ENCODE measurements around the gene SCMH1. TPM values are rescaled to one million over a fixed set of nuclear protein-coding genes. Genes with fewer than 3 reads are reported as not detected.
A peak's percentile ranks its signal among the peaks of the same experiment; 100 is the strongest.

Gene SCMH1
- total RNA-seq, 2 experiments from 2014 or later = 26.3 to 27.8 TPM

DNA sequence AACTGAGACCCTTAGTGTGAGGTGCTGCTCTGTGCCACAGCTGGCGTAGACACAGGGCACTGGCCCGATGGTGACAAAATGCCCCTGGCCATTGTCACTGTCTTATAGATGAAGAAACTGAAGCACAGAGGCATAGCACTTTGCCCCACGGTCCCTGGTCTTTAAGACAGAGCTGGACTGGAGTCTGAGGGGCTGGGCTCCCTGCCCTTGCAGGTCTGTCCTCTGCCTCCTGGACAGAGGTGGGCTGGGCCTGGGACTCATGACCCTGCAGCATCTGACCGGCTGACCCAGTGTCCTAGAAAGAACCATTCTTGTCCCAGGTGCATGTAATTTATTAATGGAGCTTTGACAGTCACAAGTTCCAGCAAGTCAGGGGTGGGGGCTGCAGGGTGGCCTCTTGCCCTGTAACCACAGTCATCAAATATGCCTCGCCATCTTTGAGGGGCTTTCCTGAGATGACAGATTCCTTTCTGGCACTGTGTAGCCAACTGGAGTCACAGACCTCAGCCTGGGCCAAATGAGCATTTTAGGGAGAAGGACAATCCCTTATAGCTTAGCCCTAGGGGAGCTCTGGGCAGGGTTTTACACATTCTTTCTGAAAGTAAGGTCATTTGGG lies 226.7 kb downstream of the SCMH1 start:
- H3K4me3 Mint-ChIP-seq = no peak overlapping the region
- peaks cover 41% of the 10 kb centered on the region for H3K36me3 Mint-ChIP-seq
- H3K27me3 Mint-ChIP-seq = no peaks in the 10 kb centered on the region
- peaks cover 7% of the 10 kb centered on the region for H3K4me1 Mint-ChIP-seq
- DNase-seq = no peak
- no peaks in the 10 kb centered on the region for H3K9me3 Mint-ChIP-seq
- no peak overlapping the region for H3K27ac Mint-ChIP-seq

GRCh38 chr1:41014871-41015270 lies 227.2 kb downstream of the SCMH1 start:
- Mint-ChIP-seq H3K4me3 (no peak overlapping the region), H3K36me3 (peaks cover 44% of the 10 kb centered on the region), H3K27ac (peak overlapping the region; percentile 22), H3K9me3 (no peaks in the 10 kb centered on the region), H3K4me1 (peaks cover 7% of the 10 kb centered on the region), H3K27me3 (no peaks in the 10 kb centered on the region)
- no peak for DNase-seq

DNA sequence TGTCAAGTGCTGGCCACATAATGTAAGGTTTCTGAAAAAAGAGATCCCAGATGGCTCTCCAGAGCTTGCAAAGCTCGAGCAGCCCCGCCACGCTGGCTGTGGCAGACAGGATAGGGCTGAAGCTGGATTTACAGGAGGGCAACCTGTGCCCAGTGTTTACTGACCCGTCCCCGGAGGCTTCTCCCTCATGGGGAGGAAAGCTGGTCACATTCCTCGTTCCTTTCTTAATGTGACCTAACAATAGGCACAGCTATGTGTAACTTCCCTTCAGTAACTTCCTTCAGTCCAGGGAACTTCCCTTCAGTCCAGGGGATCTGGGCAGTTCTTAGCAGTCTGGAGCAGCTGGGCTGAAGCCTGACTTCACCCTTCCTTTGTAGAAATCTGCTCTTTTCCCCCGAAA lies 228.3 kb downstream of the SCMH1 start:
- no peaks in the 10 kb centered on the region for H3K9me3 Mint-ChIP-seq
- no peaks in the 10 kb centered on the region for H3K27me3 Mint-ChIP-seq
- H3K27ac Mint-ChIP-seq = peak overlapping the region; percentile 54
- peaks cover 7% of the 10 kb centered on the region for H3K4me1 Mint-ChIP-seq
- no peak for DNase-seq
- H3K36me3 Mint-ChIP-seq = peaks cover 41% of the 10 kb centered on the region
- no peak overlapping the region for H3K4me3 Mint-ChIP-seq

GRCh38 chr1:41013024-41013423 lies 229.1 kb downstream of the SCMH1 start:
- H3K4me1 Mint-ChIP-seq = peaks cover 7% of the 10 kb centered on the region
- H3K36me3 Mint-ChIP-seq = peaks cover 42% of the 10 kb centered on the region
- no peak overlapping the region for H3K4me3 Mint-ChIP-seq
- no peak overlapping the region for H3K27ac Mint-ChIP-seq
- no peaks in the 10 kb centered on the region for H3K9me3 Mint-ChIP-seq
- DNase-seq = no peak
- no peaks in the 10 kb centered on the region for H3K27me3 Mint-ChIP-seq

DNA sequence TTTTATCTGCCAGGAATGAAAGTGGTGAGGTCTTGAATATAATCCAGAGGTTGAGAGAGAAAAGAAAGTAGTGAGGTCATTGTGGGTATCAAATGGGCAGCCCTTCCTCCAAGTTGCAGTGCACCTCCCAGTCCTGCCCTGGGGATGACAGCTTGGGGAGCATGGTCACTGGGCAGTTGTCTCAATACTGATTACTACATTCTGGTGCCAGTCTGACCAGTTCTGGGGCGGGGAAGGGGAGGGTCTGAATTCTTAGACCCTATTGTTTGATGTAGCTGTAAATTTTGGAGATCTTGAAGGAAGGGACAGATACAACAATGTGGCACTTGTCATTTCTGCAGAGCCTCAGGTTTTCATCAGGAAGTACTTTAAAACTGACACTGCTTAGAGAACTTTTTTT lies 231.8 kb downstream of the SCMH1 start:
- Mint-ChIP-seq H3K4me1 (peaks cover 7% of the 10 kb centered on the region), H3K4me3 (no peak overlapping the region), H3K36me3 (peaks cover 50% of the 10 kb centered on the region), H3K27ac (no peak overlapping the region), H3K9me3 (no peaks in the 10 kb centered on the region), H3K27me3 (no peaks in the 10 kb centered on the region)
- no peak for DNase-seq

DNA sequence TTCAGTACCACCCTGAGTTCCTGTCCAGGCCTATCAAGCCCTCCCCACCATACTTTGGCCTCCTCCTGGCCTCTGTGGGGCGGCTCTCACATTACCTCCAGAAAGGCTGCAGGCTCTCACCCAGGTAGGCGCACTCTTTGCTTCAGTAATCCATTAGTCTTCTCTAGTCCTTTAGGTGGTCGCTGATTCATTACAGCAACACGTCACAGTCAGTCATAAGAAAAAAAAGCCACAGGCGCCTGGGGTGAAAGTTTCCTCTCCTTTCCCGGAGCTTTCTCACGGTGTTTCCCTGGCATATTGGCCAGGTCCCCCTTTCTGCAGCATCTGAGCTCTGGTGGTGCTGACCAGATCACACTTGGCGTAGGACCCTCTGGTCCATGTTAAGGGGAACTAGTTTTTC lies 232.6 kb downstream of the SCMH1 start:
- Mint-ChIP-seq H3K27ac (no peak overlapping the region), H3K36me3 (peaks cover 48% of the 10 kb centered on the region)
- DNase-seq = no peak

DNA sequence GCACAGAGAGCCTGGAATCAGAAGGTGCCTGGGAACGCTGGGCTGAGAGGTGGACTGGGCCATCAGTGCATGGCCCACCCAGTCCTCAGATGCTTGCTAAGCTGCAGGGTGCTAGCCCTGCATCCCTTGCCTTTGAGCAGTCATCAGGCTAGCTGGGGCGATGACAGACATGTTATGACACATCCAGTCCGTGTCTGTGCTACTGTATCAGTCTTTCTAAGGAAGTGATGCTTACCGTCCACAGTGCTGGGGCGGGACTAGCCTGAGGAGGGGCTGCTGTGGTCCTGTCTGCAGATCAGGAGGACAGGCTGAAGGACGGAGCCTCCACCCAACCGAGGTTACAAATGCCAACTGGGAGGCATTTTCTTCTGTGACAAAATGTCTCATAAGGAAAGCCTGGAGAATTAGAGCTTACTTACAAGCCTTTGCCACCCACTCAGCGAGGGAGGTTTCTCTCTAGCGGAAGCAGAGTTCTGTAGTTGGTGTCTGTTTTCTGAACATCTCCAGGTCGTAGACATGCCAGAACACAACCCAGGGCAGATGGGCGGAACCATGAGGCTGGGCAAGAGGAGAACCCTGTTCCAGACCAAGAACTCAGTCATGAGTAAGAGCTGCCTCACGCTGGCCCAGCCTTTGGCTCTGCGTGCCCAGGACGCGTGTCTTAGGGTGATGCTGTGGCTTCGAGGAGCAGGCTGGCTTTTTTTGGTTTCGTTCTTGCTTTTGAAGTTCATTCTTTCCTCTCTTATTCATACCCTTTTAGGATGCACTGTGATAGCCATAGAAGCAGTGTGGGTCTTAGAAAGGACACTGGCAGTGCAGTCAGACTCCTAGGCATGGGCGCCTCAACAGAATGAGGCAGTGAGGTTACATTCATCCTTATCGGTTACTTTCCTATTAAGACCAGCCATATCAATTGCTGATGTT lies 234.9 kb downstream of the SCMH1 start:
- Mint-ChIP-seq H3K4me3 (no peak overlapping the region), H3K9me3 (no peaks in the 10 kb centered on the region), H3K36me3 (peaks cover 57% of the 10 kb centered on the region), H3K27ac (no peak overlapping the region), H3K27me3 (no peaks in the 10 kb centered on the region), H3K4me1 (peaks cover 17% of the 10 kb centered on the region)
- DNase-seq = no peak

More for the DNA sequence above, 232.6 kb downstream of the SCMH1 start:
- Mint-ChIP-seq H3K4me1 (peaks cover 6% of the 10 kb centered on the region), H3K27me3 (no peaks in the 10 kb centered on the region), H3K4me3 (no peak overlapping the region), H3K9me3 (no peaks in the 10 kb centered on the region)

GRCh38 chr1:41005876-41006275 lies 236.2 kb downstream of the SCMH1 start:
- H3K9me3 Mint-ChIP-seq = no peaks in the 10 kb centered on the region
- DNase-seq = no peak
- H3K36me3 Mint-ChIP-seq = peaks cover 51% of the 10 kb centered on the region
- H3K27me3 Mint-ChIP-seq = no peaks in the 10 kb centered on the region
- peak overlapping the region; percentile 13 for H3K27ac Mint-ChIP-seq
- no peak overlapping the region for H3K4me3 Mint-ChIP-seq
- H3K4me1 Mint-ChIP-seq = peaks cover 22% of the 10 kb centered on the region

DNA sequence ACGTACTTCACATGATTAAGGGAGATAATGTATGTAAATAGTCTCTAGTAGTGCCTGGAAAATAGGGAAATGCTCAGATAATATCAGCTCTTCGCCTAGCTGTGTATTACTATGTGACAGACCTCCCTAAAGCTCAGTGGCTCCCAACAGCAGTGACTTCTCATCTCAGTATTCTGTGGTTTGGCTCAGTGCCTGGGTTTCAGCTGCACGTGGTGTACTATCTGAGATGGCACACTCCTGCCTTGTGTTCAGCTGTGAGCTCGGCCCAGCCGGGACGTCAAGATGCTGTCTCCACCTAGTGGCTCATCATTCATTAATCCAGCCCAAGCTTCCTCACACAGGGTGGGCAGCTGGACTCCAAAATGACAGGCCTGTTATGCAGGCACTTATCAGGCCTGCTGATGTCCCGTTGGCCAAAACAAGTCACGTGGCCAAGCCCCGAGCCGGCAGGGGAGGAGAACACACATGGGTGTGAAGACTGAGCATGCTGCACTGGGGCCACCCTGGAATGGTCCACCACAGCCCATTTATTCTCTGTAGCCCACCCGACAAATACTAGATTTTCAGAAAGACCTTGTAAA lies 238.4 kb downstream of the SCMH1 start:
- no peaks in the 10 kb centered on the region for H3K27me3 Mint-ChIP-seq
- H3K36me3 Mint-ChIP-seq = peaks cover 50% of the 10 kb centered on the region
- peaks cover 28% of the 10 kb centered on the region for H3K4me1 Mint-ChIP-seq
- peak; percentile 86 for DNase-seq
- no peaks in the 10 kb centered on the region for H3K9me3 Mint-ChIP-seq
- H3K4me3 Mint-ChIP-seq = no peak overlapping the region
- H3K27ac Mint-ChIP-seq = peak overlapping the region; percentile 45

- Mint-ChIP-seq H3K36me3 (peaks cover 50% of the 10 kb centered on the region), H3K4me1 (peaks cover 28% of the 10 kb centered on the region), H3K4me3 (no peak overlapping the region), H3K9me3 (no peaks in the 10 kb centered on the region), H3K27me3 (no peaks in the 10 kb centered on the region), H3K27ac (peak overlapping the region; percentile 45)
- no peak for DNase-seq
These were observed 238.9 kb downstream of the SCMH1 start for GRCh38 chr1:41003127-41003639.

DNA sequence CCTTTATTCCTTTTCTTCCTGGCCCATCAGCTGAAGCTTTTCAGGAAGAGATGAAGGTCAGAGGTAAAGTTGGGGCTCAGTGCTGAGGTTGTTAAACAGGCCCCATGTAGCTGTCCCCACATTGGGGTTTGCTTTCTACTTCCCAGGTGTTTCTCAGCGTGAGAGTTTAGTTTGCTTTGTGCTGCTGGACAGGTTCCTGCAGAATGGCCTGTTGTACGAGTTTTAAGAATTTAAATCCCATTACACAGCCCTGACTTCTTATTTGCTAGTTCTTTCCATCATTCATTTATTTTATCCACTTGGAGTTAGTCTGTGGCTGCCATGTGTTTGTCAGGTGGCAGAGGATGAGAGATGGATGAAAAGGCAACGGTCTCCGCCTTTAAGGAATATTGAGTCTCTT lies 243.4 kb downstream of the SCMH1 start:
- no peaks in the 10 kb centered on the region for H3K27me3 Mint-ChIP-seq
- H3K9me3 Mint-ChIP-seq = no peaks in the 10 kb centered on the region
- H3K36me3 Mint-ChIP-seq = peaks cover 57% of the 10 kb centered on the region
- no peak overlapping the region for H3K4me3 Mint-ChIP-seq
- H3K4me1 Mint-ChIP-seq = peaks cover 27% of the 10 kb centered on the region
- no peak for DNase-seq
- peak overlapping the region; percentile 7 for H3K27ac Mint-ChIP-seq

GRCh38 chr1:40997096-40997495 lies 245.0 kb downstream of the SCMH1 start:
- H3K36me3 Mint-ChIP-seq = peaks cover 46% of the 10 kb centered on the region
- H3K4me1 Mint-ChIP-seq = peaks cover 12% of the 10 kb centered on the region
- no peak for DNase-seq
- no peak overlapping the region for H3K4me3 Mint-ChIP-seq
- H3K27ac Mint-ChIP-seq = no peak overlapping the region
- no peaks in the 10 kb centered on the region for H3K27me3 Mint-ChIP-seq
- H3K9me3 Mint-ChIP-seq = no peaks in the 10 kb centered on the region

DNA sequence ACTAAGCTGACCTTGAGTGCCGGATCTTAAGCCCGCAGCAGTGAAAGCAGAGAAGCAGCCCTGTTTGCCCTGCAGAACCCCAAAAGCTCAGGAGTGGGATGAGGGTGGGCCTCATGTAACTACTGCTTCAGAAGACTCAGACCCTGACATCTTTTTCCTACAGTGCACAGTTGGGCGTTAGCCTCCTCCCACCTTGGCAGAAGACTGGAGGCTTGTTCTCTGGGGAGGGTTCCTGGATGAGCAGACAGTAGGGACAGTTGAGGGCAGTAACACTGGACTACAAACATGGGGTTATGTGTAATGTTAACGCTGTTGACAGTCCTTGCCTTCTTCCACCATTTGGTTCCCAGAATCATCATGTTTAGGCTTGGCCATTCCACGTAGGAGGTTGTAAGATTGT lies 253.0 kb downstream of the SCMH1 start:
- peaks cover 30% of the 10 kb centered on the region for H3K4me1 Mint-ChIP-seq
- no peak for DNase-seq
- no peak overlapping the region for H3K4me3 Mint-ChIP-seq
- no peaks in the 10 kb centered on the region for H3K9me3 Mint-ChIP-seq
- H3K36me3 Mint-ChIP-seq = peaks cover 61% of the 10 kb centered on the region
- no peak overlapping the region for H3K27ac Mint-ChIP-seq
- H3K27me3 Mint-ChIP-seq = no peaks in the 10 kb centered on the region

GRCh38 chr1:40988280-40988679 lies 253.8 kb downstream of the SCMH1 start:
- no peaks in the 10 kb centered on the region for H3K27me3 Mint-ChIP-seq
- H3K36me3 Mint-ChIP-seq = peaks cover 67% of the 10 kb centered on the region
- H3K27ac Mint-ChIP-seq = no peak overlapping the region
- no peak for DNase-seq
- H3K4me1 Mint-ChIP-seq = peaks cover 38% of the 10 kb centered on the region
- no peak overlapping the region for H3K4me3 Mint-ChIP-seq
- H3K9me3 Mint-ChIP-seq = no peaks in the 10 kb centered on the region

All from activated naive CD8-positive, alpha-beta T cell treated with anti-CD3 and anti-CD28 coated beads for 36 hours (primary cell).